IMR-90 (cell line): ENCODE measurements around the gene ZC3H4. TPM values are rescaled to one million over a fixed set of nuclear protein-coding genes. Genes with fewer than 3 reads are reported as not detected.

ENCODE experiments used
- ATAC-seq: fragments of 200-7000 bp; cut with Tn5 transposase; 2 replicates; pipeline ENCODE4 v1.9.1; 2020; ENCODE audit warnings: low read depth, mild to moderate bottlenecking, moderate library complexity
- BruUV-seq: library from RNA; stranded (reverse); fragments of 400-500 nt; replicated peaks from 2 replicates; lab custom pipeline; 2021; lab: Mats Ljungman, UMichigan
- CTCF ChIA-PET: fragments of 300-600 bp; formaldehyde crosslinking; extraction: SDS; loops from one replicate; lab custom pipeline; 2021; ENCODE audit warnings: antibody characterized with exemption; lab: Yijun Ruan, JAX
- POLR2A ChIA-PET: fragments of 300-600 bp; sonication (Branson Sonifier 250); formaldehyde crosslinking; loops from one replicate; lab custom pipeline; 2022; ENCODE audit warnings: antibody characterized with exemption; ENCODE audit not compliant: unreplicated experiment; lab: Charles Lee
- DNase-seq: peaks from one replicate; pipeline ENCODE4 v3.0.0; 2013
- H2AFZ ChIP-seq: replicated peaks from 2 replicates; pipeline ENCODE3; 2013; ENCODE audit warnings: low read length, mild to moderate bottlenecking; ENCODE audit not compliant: poor library complexity
- H2AK5ac ChIP-seq: 2 replicates; pipeline ENCODE4 v1.6.1; 2013; ENCODE audit warnings: low read depth, low read length, inconsistent platforms
- H2AK9ac ChIP-seq: replicated peaks from 2 replicates; pipeline ENCODE3; 2013; ENCODE audit warnings: mild to moderate bottlenecking, low read depth, low read length, moderate library complexity; ENCODE audit not compliant: poor library complexity
- H2BK120ac ChIP-seq: 2 replicates; pipeline ENCODE4 v1.6.1; 2013; ENCODE audit warnings: low read depth, low read length, inconsistent platforms
- H2BK15ac ChIP-seq: 3 replicates; pipeline ENCODE4 v1.6.1; 2013; ENCODE audit warnings: low read depth, low read length, inconsistent platforms
- H2BK20ac ChIP-seq: 2 replicates; pipeline ENCODE4 v1.6.1; 2013; ENCODE audit warnings: low read depth, mild to moderate bottlenecking, inconsistent platforms, low read length, moderate library complexity
- H2BK5ac ChIP-seq: 2 replicates; pipeline ENCODE4 v1.6.1; 2013; ENCODE audit warnings: mild to moderate bottlenecking, low read depth, low read length, inconsistent platforms; ENCODE audit not compliant: poor library complexity, severe bottlenecking
- H3K14ac ChIP-seq: replicated peaks from 2 replicates; pipeline ENCODE4 v1.6.1; 2013; ENCODE audit warnings: low read depth, low read length, inconsistent platforms
- H3K18ac ChIP-seq: 2 replicates; pipeline ENCODE4 v1.6.1; 2013; ENCODE audit warnings: low read depth, low read length, control low read depth
- H3K23ac ChIP-seq: 2 replicates; pipeline ENCODE4 v1.6.1; 2013; ENCODE audit warnings: low read depth, low read length, inconsistent platforms
- H3K27ac ChIP-seq: 2 replicates; pipeline ENCODE4 v1.5.1; 2013; ENCODE audit warnings: mild to moderate bottlenecking, control low read depth, low read length; ENCODE audit not compliant: insufficient read depth
- H3K27me3 ChIP-seq: 2 replicates; pipeline ENCODE4 v1.6.1; 2013; ENCODE audit warnings: low read length; ENCODE audit not compliant: control insufficient read depth, insufficient read depth
- H3K36me3 ChIP-seq: 2 replicates; pipeline ENCODE4 v1.6.1; 2013; ENCODE audit warnings: low read length, mixed read lengths; ENCODE audit not compliant: control insufficient read depth, insufficient read depth
- H3K4ac ChIP-seq: 2 replicates; pipeline ENCODE4 v1.6.1; 2013; ENCODE audit warnings: low read depth, low read length, inconsistent platforms
- H3K4me1 ChIP-seq: 2 replicates; pipeline ENCODE4 v1.6.1; 2013; ENCODE audit warnings: low read length, mixed read lengths; ENCODE audit not compliant: control insufficient read depth, insufficient read depth
- H3K4me2 ChIP-seq: 2 replicates; pipeline ENCODE4 v1.6.1; 2013; ENCODE audit warnings: low read depth, mild to moderate bottlenecking, control low read depth, low read length, moderate library complexity
- H3K4me3 ChIP-seq: 2 replicates; pipeline ENCODE4 v1.5.1; 2013; ENCODE audit warnings: low read depth, mild to moderate bottlenecking, control low read depth, low read length, moderate library complexity; ENCODE audit not compliant: insufficient read depth
- H3K56ac ChIP-seq: 2 replicates; pipeline ENCODE4 v1.6.1; 2013; ENCODE audit warnings: low read length, inconsistent platforms; ENCODE audit not compliant: insufficient read depth; ENCODE audit errors: extremely low read depth
- H3K79me1 ChIP-seq, 2 experiments: 2 replicates each; pipeline ENCODE4 v1.6.1; 2013; ENCODE audit warnings: low read length in 2 of 2, inconsistent platforms in 1 of 2, low read depth in 1 of 2
- H3K9ac ChIP-seq: 2 replicates; pipeline ENCODE4 v1.6.1; 2013; ENCODE audit warnings: low read depth, low read length, control low read depth
- H3K9me1 ChIP-seq: 2 replicates; pipeline ENCODE4 v1.6.1; 2013; ENCODE audit warnings: low read length, inconsistent platforms; ENCODE audit not compliant: insufficient read depth
- H3K9me3 ChIP-seq: 2 replicates; pipeline ENCODE4 v1.6.1; 2013; ENCODE audit warnings: low read length; ENCODE audit not compliant: control insufficient read depth, insufficient read depth
- H4K20me1 ChIP-seq: 2 replicates; pipeline ENCODE4 v1.6.1; 2013; ENCODE audit warnings: low read length, inconsistent platforms; ENCODE audit not compliant: insufficient read depth
- H4K5ac ChIP-seq: 2 replicates; pipeline ENCODE4 v1.6.1; 2013; ENCODE audit warnings: mild to moderate bottlenecking, low read depth, low read length, control low read depth
- H4K8ac ChIP-seq, 2 experiments: 2 replicates each; pipeline ENCODE4 v1.6.1; 2013; ENCODE audit warnings: low read depth in 2 of 2, low read length in 2 of 2, control low read depth in 1 of 2, inconsistent platforms in 1 of 2
- H4K91ac ChIP-seq: 2 replicates; pipeline ENCODE4 v1.6.1; 2013; ENCODE audit warnings: low read depth, low read length, inconsistent platforms; ENCODE audit not compliant: insufficient read depth
- CEBPB ChIP-seq: IDR thresholded peaks from 2 replicates; pipeline ENCODE4 v1.6.1; 2012; ENCODE audit warnings: low read depth, low read length, improper control_type of control experiment
- MAZ ChIP-seq: IDR thresholded peaks from 2 replicates; pipeline ENCODE4 v1.6.1; 2012; ENCODE audit warnings: low read depth, mild to moderate bottlenecking, low read length, improper control_type of control experiment, moderate library complexity, borderline replicate concordance
- NFE2L2 ChIP-seq: fragments of 150-350 bp; IDR thresholded peaks from 2 replicates; pipeline ENCODE4 v1.6.1; 2016; ENCODE audit warnings: low read depth, mild to moderate bottlenecking, low read length
- RAD21 ChIP-seq: IDR thresholded peaks from 2 replicates; pipeline ENCODE4 v1.6.1; 2012; ENCODE audit warnings: low read length, improper control_type of control experiment
- SMC3 ChIP-seq: fragments of 150-350 bp; IDR thresholded peaks from 2 replicates; pipeline ENCODE4 v1.6.1; 2016; ENCODE audit warnings: low read depth, mild to moderate bottlenecking, antibody characterized with exemption, low read length, moderate library complexity
- WGBS, 2 experiments: methylation state at CpG; one replicate each; pipeline versions ENCODE4 v1.1.5 to v1.1.7; 2013; ENCODE audit warnings: missing lambda C conversion rate in 2 of 2; ENCODE audit not compliant: insufficient read length in 1 of 2; ENCODE audit errors: extremely low coverage in 2 of 2; 5-methylcytosine and 5-hydroxymethylcytosine counted together
- dilution Hi-C: fragments of 300-500 bp; cut with HindIII; formaldehyde crosslinking; loops from one replicate; pipeline ENCODE4 v1.14.3; 2018; ENCODE audit warnings: low sequenced_read_pairs; ENCODE audit not compliant: unreplicated experiment
- in situ Hi-C: fragments of 300-500 bp; cut with MboI; formaldehyde crosslinking; loops from 3 replicates; pipeline ENCODE4 v1.14.3; 2019; ENCODE audit warnings: low sequenced_read_pairs, inconsistent platforms, mixed read lengths
- intact Hi-C: fragments of 100-400 bp; cut with micrococcal nuclease; formaldehyde crosslinking; loops from 2 replicates; pipeline ENCODE4 v1.10.0; 2022
- polyA plus RNA-seq, 3 experiments: library from polyadenylated mRNA; depleted of rRNA; stranded (reverse); fragments of >200 nt; gene quantifications; 2 replicates each; pipeline ENCODE4 v1.2.3, GENCODE V29; 2012; ENCODE audit warnings: low replicate concordance in 1 of 3
- total RNA-seq: library from RNA; depleted of rRNA; stranded (reverse); fragments of >200 nt; gene quantifications from 2 replicates; pipeline ENCODE4 v1.2.3, GENCODE V29; 2012

The ZC3H4 gene
- total and polyA plus RNA-seq, 2 of the 4 experiments (the other 2 are of a cell fraction) = 3.9 to 8.9 TPM

DNA sequence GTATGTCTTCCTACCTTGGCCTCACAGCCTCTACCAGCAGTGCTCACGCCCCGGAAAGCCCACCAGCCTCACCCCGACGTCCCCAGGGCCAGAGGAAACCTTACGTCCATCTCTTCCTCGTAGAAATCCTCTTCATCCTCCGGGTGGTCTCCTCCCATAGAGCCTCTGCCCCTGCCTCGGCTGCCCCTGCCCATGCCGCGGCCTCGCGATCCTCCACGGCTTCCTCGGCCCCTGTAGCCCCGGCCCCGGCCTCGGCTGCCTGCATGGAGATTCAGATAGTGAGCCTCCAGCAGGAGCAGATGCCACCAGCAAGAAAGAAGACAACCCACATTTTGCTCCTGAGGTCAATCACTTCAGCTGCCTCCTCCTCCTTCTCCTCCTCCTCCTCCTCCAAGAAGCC, 27.3 kb downstream of the ZC3H4 start:
- Histone ChIP-seq H4K8ac (no peak overlapping the region), H3K79me1 (peaks cover 13 to 34% of the 10 kb centered on the region in 2 experiments), H2BK15ac (no peak overlapping the region), H3K36me3 (peaks cover 58% of the 10 kb centered on the region), H3K4ac (no peak overlapping the region), H3K9me1 (peaks cover 3% of the 10 kb centered on the region; the same call in 1 of the 2 replicates), H3K14ac (no peak overlapping the region), H3K4me3 (no peak overlapping the region), H4K20me1 (peaks cover 10% of the 10 kb centered on the region), H2BK120ac (no peak overlapping the region), H3K27me3 (no peaks in the 10 kb centered on the region), H2AK9ac (no peak overlapping the region), H4K5ac (no peak overlapping the region), H3K56ac (no peak overlapping the region), H2BK20ac (no peak overlapping the region), H2AFZ (no peak overlapping the region), H2BK5ac (no peak overlapping the region), H3K4me1 (no peaks in the 10 kb centered on the region), H3K27ac (no peak overlapping the region), H3K4me2 (no peak overlapping the region), H4K91ac (no peak overlapping the region), H2AK5ac (no peak overlapping the region), H3K9ac (no peak overlapping the region), H3K9me3 (no peaks in the 10 kb centered on the region), H3K18ac (no peak overlapping the region), H3K23ac (no peak overlapping the region)
- DNase-seq (no peak), ATAC-seq (no peak)
- no TSS peak for BruUV-seq
- TF ChIP-seq MAZ (no peak), CEBPB (no peak), RAD21 (no peak), SMC3 (no peak), NFE2L2 (no peak)
- in situ Hi-C loops = no loop called here
- dilution Hi-C loops = no loop called here
- ChIA-PET CTCF (interaction anchor here (0.6 kb wide), 1 partner anchor 83 kb away, joined by 3 read pairs; no protein-coding TSS in a partner anchor), POLR2A (no interaction called here)
- WGBS, 2 experiments = 80% methylated on average over 1 of the region's 17 CpGs; no CpG with 5 or more reads in 1 of the 2 experiments
- intact Hi-C loops = no loop called here
